Measurements from ENCODE around the gene PAK5. TPM values are rescaled to one million over a fixed set of nuclear protein-coding genes. Genes with fewer than 3 reads are reported as not detected.

The PAK5 gene
- total and polyA plus RNA-seq, 2 experiments from 2014 or later, result 0.57 to 1.1 TPM

DNA sequence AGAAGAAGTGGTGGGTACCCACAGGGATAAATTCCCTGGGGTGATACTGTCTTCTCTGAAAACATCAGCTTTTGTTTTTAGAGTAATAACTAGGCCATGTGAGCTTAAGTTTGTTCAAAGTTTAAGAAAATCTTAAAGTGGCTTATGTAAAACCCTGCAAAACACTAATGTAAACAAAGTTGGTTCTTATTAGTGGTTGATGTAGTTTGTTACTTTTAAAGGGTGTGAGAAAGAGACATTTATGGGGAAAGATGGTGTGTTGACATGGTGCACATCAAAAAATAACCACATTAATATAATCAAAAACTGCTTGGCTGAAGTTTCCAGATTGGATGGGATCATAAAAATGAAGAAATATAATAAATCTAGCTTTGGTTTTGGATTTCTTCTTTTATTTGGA, 204.5 kb downstream of the PAK5 start (continued):
- TF ChIP-seq, protein P1, sequence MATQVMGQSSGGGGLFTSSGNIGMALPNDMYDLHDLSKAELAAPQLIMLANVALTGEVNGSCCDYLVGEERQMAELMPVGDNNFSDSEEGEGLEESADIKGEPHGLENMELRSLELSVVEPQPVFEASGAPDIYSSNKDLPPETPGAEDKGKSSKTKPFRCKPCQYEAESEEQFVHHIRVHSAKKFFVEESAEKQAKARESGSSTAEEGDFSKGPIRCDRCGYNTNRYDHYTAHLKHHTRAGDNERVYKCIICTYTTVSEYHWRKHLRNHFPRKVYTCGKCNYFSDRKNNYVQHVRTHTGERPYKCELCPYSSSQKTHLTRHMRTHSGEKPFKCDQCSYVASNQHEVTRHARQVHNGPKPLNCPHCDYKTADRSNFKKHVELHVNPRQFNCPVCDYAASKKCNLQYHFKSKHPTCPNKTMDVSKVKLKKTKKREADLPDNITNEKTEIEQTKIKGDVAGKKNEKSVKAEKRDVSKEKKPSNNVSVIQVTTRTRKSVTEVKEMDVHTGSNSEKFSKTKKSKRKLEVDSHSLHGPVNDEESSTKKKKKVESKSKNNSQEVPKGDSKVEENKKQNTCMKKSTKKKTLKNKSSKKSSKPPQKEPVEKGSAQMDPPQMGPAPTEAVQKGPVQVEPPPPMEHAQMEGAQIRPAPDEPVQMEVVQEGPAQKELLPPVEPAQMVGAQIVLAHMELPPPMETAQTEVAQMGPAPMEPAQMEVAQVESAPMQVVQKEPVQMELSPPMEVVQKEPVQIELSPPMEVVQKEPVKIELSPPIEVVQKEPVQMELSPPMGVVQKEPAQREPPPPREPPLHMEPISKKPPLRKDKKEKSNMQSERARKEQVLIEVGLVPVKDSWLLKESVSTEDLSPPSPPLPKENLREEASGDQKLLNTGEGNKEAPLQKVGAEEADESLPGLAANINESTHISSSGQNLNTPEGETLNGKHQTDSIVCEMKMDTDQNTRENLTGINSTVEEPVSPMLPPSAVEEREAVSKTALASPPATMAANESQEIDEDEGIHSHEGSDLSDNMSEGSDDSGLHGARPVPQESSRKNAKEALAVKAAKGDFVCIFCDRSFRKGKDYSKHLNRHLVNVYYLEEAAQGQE (IDR thresholded peaks at IDR 0.05; ENCODE audit: unreplicated experiment), result no peak
- TF ChIP-seq STAT1 (IDR thresholded peaks at IDR 0.05; ENCODE audit: unreplicated experiment) (no peak), ZNF114 (CRISPR knock-in tag; IDR thresholded peaks at IDR 0.05) (no peak)

DNA sequence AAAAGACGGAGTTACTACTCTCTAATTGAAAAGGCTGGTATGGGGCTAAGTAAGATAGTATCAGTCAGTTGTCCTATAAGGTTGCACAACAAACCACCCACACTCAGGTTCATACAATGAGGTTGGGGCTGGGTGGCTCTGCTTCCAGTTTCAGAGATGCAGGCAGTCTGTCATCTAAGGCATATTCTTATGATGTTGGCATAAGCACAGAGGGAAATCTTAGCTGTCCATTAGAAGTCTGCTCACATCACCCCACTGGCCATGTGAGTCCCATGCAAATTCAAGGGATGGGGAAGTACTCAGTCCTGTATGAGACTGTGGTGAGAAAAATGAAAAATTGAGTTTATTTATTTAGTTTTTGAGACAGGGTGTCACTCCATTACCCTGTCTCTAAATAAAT, 205.9 kb downstream of the PAK5 start:
- H2AFZ ChIP-seq, result no peak overlapping the region
- H3K27me3 ChIP-seq (ENCODE audit: insufficient read depth), result no peaks in the 10 kb centered on the region
- H3K4me1 Mint-ChIP-seq, result no peaks in the 10 kb centered on the region; the same call in 2 of the 3 replicates
- H3K36me3 Mint-ChIP-seq (ENCODE audit: low read depth), result no peaks in the 10 kb centered on the region
- no peak overlapping the region for H3K27ac ChIP-seq (ENCODE audit: low read depth)
- H4K20me1 ChIP-seq (replicated peaks; ENCODE audit: insufficient read depth), result no peaks in the 10 kb centered on the region
- no peaks in the 10 kb centered on the region for H3K9me3 Mint-ChIP-seq
- H3K4me2 ChIP-seq, result no peak overlapping the region
- no peak overlapping the region for H3K27ac Mint-ChIP-seq
- H3K79me2 ChIP-seq (replicated peaks; ENCODE audit: insufficient read depth), result no peaks in the 10 kb centered on the region
- DNase-seq (ENCODE audit: low spot score) (no peak), ATAC-seq (no peak)
- no peaks in the 10 kb centered on the region for H3K27me3 Mint-ChIP-seq (ENCODE audit: insufficient read depth, low read depth, poor library complexity)
- H3K4me3 Mint-ChIP-seq, result no peak overlapping the region
- TF ChIP-seq EZH2phosphoT487 (IDR thresholded peaks at IDR 0.05; ENCODE audit: unreplicated experiment), result no peak
- TF ChIP-seq, protein P2, sequence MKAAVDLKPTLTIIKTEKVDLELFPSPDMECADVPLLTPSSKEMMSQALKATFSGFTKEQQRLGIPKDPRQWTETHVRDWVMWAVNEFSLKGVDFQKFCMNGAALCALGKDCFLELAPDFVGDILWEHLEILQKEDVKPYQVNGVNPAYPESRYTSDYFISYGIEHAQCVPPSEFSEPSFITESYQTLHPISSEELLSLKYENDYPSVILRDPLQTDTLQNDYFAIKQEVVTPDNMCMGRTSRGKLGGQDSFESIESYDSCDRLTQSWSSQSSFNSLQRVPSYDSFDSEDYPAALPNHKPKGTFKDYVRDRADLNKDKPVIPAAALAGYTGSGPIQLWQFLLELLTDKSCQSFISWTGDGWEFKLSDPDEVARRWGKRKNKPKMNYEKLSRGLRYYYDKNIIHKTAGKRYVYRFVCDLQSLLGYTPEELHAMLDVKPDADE (IDR thresholded peaks at IDR 0.05), result no peak
- no peaks in the 10 kb centered on the region for H3F3A ChIP-seq (replicated peaks; ENCODE audit: low read depth)
- no peaks in the 10 kb centered on the region for H3K4me1 ChIP-seq (ENCODE audit: insufficient read depth)
- H3K4me3 ChIP-seq, result no peak overlapping the region
- H3K9me2 ChIP-seq (ENCODE audit: insufficient read depth), result peaks cover 4% of the 10 kb centered on the region; the same call in 1 of the 2 replicates
- no peaks in the 10 kb centered on the region for H3K36me3 ChIP-seq (ENCODE audit: insufficient read depth)

DNA sequence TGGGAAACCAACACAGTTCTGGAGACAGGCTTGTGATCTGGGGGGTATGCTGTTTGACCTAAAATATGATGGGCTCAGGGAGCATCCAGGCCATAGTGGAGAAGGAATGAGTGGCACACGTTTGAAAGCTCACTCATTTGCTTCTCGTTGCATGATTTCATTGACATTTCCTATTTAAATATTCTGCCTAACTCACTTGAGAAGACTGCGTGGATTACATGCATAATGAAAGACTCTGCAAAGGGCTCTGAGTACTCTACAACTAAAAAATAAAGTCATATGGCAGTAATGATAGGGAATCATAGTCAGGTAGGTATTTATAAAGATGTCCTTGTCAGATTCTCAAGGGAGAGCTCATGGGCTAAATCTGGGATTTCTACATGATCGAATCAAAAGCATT, 206.6 kb downstream of the PAK5 start:
- H3K4me3 ChIP-seq, result no peak overlapping the region
- no peaks in the 10 kb centered on the region for H3K36me3 ChIP-seq (ENCODE audit: insufficient read depth)
- Mint-ChIP-seq H3K27ac (no peak overlapping the region), H3K4me1 (no peaks in the 10 kb centered on the region; the same call in 2 of the 3 replicates), H3K4me3 (no peak overlapping the region), H3K27me3 (ENCODE audit: insufficient read depth, low read depth, poor library complexity) (no peaks in the 10 kb centered on the region), H3K36me3 (ENCODE audit: low read depth) (no peaks in the 10 kb centered on the region), H3K9me3 (no peaks in the 10 kb centered on the region)
- no peak overlapping the region for H3K4me2 ChIP-seq
- H4K20me1 ChIP-seq (replicated peaks; ENCODE audit: insufficient read depth), result no peaks in the 10 kb centered on the region
- H3K27ac ChIP-seq (ENCODE audit: low read depth), result no peak overlapping the region
- H3K9me2 ChIP-seq (ENCODE audit: insufficient read depth), result peaks cover 4% of the 10 kb centered on the region; the same call in 1 of the 2 replicates
- no peaks in the 10 kb centered on the region for H3K4me1 ChIP-seq (ENCODE audit: insufficient read depth)
- ATAC-seq, result no peak
- no peaks in the 10 kb centered on the region for H3K79me2 ChIP-seq (replicated peaks; ENCODE audit: insufficient read depth)
- H2AFZ ChIP-seq, result no peak overlapping the region
- no peaks in the 10 kb centered on the region for H3F3A ChIP-seq (replicated peaks; ENCODE audit: low read depth)
- no peaks in the 10 kb centered on the region for H3K27me3 ChIP-seq (ENCODE audit: insufficient read depth)
- TF ChIP-seq CREB1 (CRISPR knock-in tag; IDR thresholded peaks at IDR 0.05; ENCODE audit: low read depth), result no peak
- no peak for TF ChIP-seq EZH2 (IDR thresholded peaks at IDR 0.05; ENCODE audit: low read depth, unreplicated experiment)
- no peak for TF ChIP-seq ZNF331 (CRISPR knock-in tag; IDR thresholded peaks at IDR 0.05; ENCODE audit: low read depth)
- DNase-seq (ENCODE audit: low spot score), result no peak
